HL-60/S4 (cell line): Measurements from ENCODE around the gene CAMK2B.

Source experiments
- in situ Hi-C: fragments of 300-500 bp; cut with MboI; formaldehyde crosslinking; loops from 2 replicates; pipeline ENCODE4 v1.14.3; 2022; ENCODE audit warnings: low sequenced_read_pairs

Gene CAMK2B

DNA sequence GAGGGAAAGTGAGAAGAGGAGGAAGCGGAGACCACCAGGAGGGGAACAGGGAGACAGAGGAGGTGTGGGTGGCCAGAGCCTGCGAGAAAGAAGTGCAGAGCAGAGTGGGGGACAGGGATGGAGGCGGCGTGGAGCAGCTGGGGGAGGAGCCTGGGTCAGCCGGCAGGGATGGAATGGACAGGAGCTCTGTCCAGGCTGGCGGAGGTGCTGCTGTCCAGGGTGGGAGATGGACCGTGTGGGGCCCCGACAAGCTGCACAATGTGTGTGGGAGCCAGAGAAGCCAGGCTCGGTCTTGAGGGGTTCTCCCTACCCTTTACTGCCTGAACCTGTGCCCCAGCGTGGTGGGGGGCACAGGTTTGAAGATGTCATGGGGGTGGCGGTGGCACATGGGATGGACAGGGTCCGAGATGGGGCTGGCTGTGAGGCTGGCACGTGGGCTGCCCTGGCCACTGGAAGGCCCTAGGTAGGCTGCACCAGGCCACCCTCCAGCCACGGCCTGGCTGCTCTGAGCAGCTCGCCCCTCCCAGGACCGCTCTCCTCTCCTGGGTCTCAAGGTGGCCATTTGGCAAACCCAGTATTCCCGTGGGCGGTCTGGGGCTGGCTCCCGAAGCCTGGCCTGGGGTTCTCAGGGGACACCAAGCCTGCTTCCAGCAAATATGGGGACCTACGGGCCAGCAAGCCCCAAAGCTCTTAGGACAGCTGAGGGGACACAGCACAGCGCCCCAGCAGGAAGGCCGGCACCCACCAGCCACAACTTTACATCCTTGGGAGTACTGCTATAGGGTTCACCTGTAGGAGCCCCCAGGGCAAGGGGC is 92.3 kb downstream of the CAMK2B start:
- in situ Hi-C loops: loop anchor here (25.0 kb wide), 1 partner anchor 254 kb away; the partner anchor contains the start of gene NUDCD3

- in situ Hi-C loops: loop anchor here (25.0 kb wide), 1 partner anchor 255 kb away; the partner anchor contains the start of gene NUDCD3
Measured at GRCh38 chr7:44232396-44232795, 93.0 kb downstream of the CAMK2B start.

DNA sequence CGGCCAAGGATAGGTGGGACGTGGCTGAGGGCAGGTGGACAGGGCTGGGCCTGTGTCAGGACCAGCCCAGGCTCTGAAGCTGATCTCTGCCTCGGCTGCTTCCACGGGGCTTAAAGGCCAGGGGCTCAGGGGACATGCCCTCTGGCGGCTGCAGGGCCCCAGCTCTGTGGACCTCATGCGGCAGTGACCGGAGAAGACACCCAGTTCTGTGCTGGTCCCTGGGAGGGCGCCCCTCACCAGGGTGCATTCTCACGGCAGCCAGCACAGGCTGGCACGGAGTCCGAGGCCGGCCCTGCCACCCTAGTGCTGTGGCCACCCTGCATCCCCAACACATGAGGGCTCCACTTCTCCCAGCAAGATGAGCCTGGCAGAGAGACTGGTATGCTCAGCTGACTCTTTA is 94.3 kb downstream of the CAMK2B start:
- in situ Hi-C loops: loop anchor here (25.0 kb wide), 1 partner anchor 256 kb away; the partner anchor contains the start of gene NUDCD3

DNA sequence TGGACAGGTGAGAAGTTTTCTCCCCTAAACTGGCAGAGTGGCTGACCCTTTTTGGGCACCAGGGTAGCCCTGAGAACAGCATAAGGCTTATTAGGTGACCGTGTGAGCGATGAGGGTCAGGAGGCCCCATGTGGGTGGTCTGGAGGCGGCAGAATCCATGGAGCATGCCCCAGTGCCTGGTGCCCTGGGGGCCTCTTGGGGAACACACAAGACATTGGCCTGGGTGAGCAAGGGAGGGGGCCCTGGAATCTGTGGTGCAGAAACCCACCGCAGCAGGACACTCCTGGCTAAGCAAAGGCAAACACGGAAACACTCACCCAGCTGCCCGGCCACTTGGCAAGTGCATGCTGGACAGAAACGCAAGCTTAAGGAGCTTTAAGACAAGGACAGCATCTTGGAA is 95.1 kb downstream of the CAMK2B start:
- in situ Hi-C loops: loop anchor here (25.0 kb wide), 1 partner anchor 257 kb away; the partner anchor contains the start of gene NUDCD3

DNA sequence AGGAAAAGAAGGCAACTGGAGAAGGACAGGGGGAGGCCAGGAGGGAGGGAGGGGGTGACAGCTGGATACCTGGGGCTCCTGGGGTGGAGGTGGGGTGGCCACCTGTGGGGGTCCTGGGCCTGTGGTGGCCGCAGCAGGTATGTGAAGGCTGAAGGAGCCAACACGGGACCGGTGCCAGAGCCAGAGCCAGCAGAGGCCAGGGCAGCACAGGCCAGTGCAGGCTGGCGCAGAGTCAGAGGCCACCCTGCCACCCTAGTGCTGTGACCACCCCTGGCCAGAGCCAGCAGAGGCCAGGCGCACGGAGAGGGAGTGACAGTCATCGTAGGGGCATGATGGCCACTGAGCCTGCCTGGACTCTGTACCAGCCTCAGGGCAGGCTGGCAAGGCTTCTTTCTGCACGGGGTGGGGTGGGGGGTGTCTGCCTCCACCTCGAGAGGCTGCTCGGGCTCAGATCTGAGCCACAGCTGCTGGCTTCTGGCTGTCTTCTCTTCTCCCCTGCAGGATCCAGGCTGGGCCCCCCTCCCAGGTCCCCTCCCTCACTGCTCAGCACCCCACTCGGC is 95.8 kb downstream of the CAMK2B start:
- in situ Hi-C loops: loop anchor here (25.0 kb wide), 1 partner anchor 258 kb away; the partner anchor contains the start of gene NUDCD3

- in situ Hi-C loops: loop anchor here (25.0 kb wide), 1 partner anchor 259 kb away; the partner anchor contains the start of gene NUDCD3
Measured at GRCh38 chr7:44228571-44229350, 96.6 kb downstream of the CAMK2B start.

DNA sequence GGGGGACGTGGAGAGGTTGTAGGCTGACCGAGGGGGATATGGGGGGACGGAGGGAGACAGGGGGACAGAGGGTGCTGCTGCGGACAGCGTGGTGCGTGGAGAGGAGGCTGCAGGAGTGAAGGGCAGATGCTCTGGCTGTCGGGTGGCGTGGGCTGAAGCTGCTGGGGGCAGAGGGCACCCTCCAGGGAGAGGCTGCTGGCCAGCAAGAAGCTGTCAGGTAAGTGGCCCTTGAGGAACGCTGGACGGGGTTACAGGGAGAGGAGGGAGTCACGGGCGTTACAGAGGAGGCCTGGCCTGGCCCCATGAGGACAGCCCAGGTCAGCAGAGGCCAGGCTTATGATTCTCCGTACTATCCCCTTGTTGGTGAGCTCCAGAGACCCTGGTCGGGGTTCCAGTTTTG is 97.5 kb downstream of the CAMK2B start:
- in situ Hi-C loops: loop anchor here (25.0 kb wide), 1 partner anchor 259 kb away; the partner anchor contains the start of gene NUDCD3

DNA sequence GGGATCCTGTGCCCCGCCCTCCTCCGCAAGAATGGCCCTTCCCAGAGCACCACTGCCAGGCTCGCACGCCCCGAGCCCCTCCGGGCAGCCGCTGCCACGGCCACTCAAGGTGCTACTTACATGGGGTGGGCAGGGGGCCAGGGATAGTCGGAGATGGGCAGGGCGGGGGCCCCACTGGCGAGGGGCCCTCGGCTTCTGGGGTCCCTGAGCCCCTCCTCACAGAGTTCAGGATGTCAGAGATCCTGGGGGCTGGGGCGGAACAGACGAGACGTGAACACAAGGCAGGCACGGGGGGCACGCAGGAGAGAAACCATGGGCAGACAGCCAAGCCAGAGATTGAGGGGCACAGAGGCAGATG is 99.0 kb downstream of the CAMK2B start:
- in situ Hi-C loops: loop anchor here (25.0 kb wide), 1 partner anchor 261 kb away; the partner anchor contains the start of gene NUDCD3

- in situ Hi-C loops: loop anchor here (25.0 kb wide), 1 partner anchor 262 kb away; the partner anchor contains the start of gene NUDCD3
Measured at GRCh38 chr7:44225566-44226395, 99.6 kb downstream of the CAMK2B start.

DNA sequence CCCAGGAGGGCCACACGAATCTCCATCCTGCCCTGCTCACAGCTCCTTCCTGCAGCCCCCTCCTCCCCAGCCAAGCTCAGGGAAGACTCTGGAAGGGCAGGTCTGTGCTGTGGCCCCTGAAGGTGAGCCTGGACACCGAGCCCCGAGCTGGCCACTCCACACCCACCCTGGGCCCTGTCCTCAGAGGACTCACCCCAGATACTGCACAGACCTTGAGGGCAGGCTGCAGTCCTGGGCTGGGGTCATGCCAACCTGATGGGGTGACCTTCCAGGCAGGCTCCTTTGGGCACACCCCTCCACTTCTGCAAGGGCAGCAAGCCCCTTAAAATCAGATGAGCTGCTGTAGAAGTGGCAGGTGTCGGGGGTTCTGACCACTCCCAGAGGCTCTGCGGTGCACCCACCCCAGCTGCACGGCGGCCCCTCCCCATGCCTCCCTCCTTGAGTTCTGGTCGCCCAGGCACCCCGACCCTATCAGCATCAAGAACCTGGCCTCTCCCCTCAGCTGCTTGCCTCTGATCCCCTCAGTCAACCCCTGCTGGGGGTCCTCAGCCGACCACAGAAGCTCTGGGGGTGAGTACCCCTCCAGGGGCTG is 100.3 kb downstream of the CAMK2B start:
- in situ Hi-C loops: loop anchor here (25.0 kb wide), 1 partner anchor 262 kb away; the partner anchor contains the start of gene NUDCD3

DNA sequence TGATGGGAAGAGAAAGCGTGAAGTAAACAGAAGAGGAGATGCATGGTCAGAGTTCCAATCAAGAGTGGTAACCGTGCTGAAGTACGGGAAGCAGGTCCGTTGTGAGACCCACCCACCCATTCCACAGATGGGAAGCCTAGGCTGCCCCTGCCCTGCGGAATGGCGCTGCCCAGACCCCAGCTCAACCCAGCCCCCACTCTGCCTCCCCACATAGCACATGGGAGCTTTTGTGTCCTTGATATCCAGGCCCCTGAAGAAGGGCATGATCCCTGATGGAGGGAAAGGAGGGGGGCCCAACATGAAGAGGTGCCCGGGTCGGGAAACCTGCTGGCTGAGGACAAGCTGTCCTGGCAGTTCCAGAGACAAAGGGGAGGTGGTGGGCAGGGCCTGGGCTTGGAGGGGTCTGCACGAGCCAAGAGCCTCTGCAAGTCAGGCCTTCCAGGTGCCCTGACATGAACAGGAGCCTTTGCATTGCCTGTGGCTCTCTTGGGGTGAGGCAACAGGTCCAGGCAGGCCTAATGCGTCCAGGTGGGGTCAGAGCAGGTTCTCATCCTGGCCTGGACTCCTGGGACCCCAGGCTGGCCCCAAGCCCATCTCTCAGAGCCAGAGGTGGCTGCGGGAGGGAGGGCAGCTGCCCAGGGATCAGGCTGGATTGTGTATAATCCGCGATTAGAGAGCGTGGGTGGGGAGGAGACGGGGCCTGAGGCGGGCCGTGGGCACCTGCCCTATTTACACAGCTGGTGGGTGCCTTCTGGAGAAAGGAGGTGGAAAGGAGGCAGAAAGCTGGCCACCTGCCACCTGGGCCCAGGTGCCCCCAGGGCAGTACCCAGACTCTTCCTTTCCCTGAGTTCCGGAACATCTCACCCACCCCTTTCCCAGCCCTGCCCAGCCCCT is 101.1 kb downstream of the CAMK2B start:
- in situ Hi-C loops: no loop called here

DNA sequence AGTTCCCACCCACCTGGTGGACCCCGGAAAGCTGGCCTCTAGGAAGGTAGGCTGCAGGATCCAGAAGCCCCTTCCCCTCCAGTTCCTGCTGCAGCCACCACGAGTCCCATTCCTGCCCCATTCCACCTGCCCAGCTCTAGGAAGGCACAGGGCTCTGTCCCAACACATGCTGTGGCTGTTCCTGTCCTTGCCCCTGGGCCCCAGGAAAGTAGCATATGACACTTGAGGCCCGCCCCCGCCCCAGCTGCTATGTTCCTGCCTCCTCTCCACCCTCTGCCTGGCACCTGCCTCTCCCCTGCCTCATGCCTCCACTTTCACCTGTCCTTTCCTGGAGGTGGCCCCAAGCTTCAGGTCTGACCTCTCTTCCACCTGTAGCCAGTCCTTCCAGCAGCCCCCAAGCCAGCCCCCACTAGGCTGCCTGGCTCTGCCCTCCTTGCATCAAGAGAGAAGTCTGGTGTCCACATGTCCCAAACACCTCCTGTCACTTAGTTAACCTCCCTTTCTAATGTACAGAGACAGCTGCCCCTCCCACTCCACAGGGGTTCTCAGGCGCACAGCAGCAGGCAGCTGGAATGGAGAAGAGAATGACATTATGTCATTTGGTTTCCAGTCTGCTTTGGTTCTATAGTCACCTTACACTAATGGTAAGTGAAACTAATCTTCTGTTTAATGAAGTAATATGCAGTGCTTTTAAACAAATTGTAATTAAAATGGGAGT is 101.9 kb downstream of the CAMK2B start:
- in situ Hi-C loops: no loop called here

DNA sequence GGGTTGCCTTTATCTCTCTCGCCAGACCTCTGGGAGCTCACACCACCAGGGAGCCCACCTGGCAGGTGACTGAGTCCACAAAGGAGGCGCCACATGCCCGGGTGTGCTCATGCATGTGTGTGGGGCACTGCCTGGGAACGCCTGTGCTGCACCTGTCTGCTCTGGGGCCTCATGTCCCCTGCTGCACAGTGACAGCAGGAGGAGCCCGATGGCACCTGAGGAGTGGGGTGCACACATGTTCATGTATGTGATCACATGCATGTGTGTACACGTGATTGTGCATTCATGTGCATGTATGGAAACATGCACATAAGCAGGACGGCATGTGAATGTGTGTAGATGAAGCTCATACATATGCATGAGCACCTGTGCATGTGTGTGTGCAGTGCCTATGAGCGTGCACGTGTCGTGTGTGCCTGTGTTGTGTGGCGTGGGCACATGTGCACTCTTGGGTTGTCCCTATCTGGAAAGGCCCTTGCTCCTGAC is 102.6 kb downstream of the CAMK2B start:
- in situ Hi-C loops: no loop called here

DNA sequence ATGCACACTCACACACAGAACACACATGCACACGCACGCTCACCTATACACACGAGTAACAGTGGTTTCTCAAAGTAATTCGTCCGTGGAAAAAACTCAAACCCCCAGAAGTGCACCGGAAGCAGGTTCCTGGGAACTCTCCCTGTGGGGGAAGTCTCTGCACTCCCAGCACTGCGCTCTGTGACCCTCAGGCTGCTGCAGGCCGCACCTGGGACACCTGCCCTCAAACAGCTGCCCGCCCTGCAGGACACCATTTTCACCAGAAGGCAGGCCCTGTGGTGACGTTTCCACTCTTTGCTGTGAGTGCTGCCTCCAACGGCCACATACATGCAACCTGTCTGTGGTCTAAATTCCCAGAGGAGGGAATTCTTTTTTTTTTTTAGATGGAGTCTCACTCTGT is 103.3 kb downstream of the CAMK2B start:
- in situ Hi-C loops: no loop called here

- in situ Hi-C loops: no loop called here
Measured at GRCh38 chr7:44221231-44221791, 104.1 kb downstream of the CAMK2B start.

GRCh38 chr7:44220358-44221112 is 104.9 kb downstream of the CAMK2B start:
- in situ Hi-C loops: no loop called here

GRCh38 chr7:44220046-44220357 is 105.4 kb downstream of the CAMK2B start:
- in situ Hi-C loops: no loop called here
